Glutamatergic neuron (in vitro differentiated cells): ENCODE data around the gene KCNE3. TPM values are rescaled to one million over a fixed set of nuclear protein-coding genes. Genes with fewer than 3 reads are reported as not detected.

Source experiments
- DNase-seq: peaks from one replicate; pipeline ENCODE4 v3.0.0; 2022
- H3K27ac Mint-ChIP-seq: one replicate; pipeline ENCODE4 v1.8.0; 2020; ENCODE audit warnings: mild to moderate bottlenecking, mixed read lengths, inconsistent platforms; ENCODE audit not compliant: unreplicated experiment
- H3K27me3 Mint-ChIP-seq: one replicate; pipeline ENCODE4 v1.8.0; 2020; ENCODE audit warnings: mild to moderate bottlenecking, moderate library complexity, mixed read lengths, inconsistent platforms; ENCODE audit not compliant: unreplicated experiment
- H3K36me3 Mint-ChIP-seq: one replicate; pipeline ENCODE4 v1.8.0; 2020; ENCODE audit warnings: mild to moderate bottlenecking, mixed read lengths, inconsistent platforms; ENCODE audit not compliant: unreplicated experiment
- H3K4me1 Mint-ChIP-seq: one replicate; pipeline ENCODE4 v1.8.0; 2020; ENCODE audit warnings: mild to moderate bottlenecking, low read depth, mixed read lengths, inconsistent platforms; ENCODE audit not compliant: unreplicated experiment
- H3K4me3 Mint-ChIP-seq: one replicate; pipeline ENCODE4 v1.8.0; 2020; ENCODE audit warnings: mild to moderate bottlenecking, mixed read lengths, inconsistent platforms; ENCODE audit not compliant: unreplicated experiment
- H3K9me3 Mint-ChIP-seq: one replicate; pipeline ENCODE4 v1.8.0; 2020; ENCODE audit warnings: mild to moderate bottlenecking, moderate library complexity, mixed read lengths, inconsistent platforms; ENCODE audit not compliant: unreplicated experiment
- total RNA-seq: library from RNA; stranded (reverse); fragmentation: NEBNext Ultra II Directional; extraction: Animal tissue kit (Norgen Biotek cat#: 25700); gene quantifications from one replicate; pipeline ENCODE4 v1.2.1, GENCODE V29; 2021; ENCODE audit not compliant: unreplicated experiment
- TF ChIP-seq, protein P1 (sequence below): fragments of 200-600 bp; sonication (generic); IDR thresholded peaks from one replicate; pipeline ENCODE4 v1.5.0; 2021; ENCODE audit not compliant: partially characterized antibody, unreplicated experiment

The KCNE3 gene
- total RNA-seq, 1 donor from 2014 or later = not detected

DNA sequence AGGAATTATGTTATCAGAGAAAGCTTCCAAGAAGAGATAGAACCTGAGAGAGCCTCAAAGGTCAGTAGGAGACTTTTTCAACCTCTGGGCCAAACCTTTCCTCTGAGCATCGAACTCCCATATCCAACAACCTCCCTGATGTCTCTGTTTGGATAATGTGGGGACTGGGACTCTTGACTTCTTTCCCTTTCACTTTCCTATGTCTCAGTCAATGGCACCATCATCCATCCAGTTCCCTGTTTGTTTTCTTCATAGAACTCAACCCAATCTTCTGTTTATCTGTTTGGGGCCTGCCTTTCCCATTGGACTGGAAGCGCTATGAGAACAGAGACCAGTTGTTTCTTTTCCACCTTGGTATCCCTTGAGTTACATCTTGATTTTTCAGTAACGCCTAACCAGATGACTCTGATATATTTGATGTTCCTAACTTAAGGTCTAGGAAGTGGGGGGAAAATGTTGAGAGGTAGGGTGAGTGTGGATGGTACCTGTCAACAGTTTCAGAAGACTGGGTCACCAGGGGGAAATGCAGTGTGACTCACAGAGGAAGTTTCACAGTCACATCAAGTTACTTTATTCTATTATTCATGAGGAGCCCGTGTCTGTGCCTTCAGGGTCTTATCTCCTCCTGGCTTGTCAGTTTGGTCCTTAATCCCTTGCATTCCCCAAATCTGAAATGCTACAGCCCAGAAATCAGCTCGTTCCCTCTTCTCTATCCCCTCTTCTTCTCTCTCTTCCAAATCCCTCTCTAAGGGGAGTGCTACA lies 4.5 kb upstream of the KCNE3 start:
- Mint-ChIP-seq H3K9me3 (peaks cover 7% of the 10 kb centered on the region), H3K27ac (no peak overlapping the region), H3K4me3 (no peak overlapping the region), H3K4me1 (no peaks in the 10 kb centered on the region), H3K36me3 (peaks cover 4% of the 10 kb centered on the region), H3K27me3 (peaks cover 11% of the 10 kb centered on the region)
- DNase-seq = no peak
- TF ChIP-seq, protein P1, sequence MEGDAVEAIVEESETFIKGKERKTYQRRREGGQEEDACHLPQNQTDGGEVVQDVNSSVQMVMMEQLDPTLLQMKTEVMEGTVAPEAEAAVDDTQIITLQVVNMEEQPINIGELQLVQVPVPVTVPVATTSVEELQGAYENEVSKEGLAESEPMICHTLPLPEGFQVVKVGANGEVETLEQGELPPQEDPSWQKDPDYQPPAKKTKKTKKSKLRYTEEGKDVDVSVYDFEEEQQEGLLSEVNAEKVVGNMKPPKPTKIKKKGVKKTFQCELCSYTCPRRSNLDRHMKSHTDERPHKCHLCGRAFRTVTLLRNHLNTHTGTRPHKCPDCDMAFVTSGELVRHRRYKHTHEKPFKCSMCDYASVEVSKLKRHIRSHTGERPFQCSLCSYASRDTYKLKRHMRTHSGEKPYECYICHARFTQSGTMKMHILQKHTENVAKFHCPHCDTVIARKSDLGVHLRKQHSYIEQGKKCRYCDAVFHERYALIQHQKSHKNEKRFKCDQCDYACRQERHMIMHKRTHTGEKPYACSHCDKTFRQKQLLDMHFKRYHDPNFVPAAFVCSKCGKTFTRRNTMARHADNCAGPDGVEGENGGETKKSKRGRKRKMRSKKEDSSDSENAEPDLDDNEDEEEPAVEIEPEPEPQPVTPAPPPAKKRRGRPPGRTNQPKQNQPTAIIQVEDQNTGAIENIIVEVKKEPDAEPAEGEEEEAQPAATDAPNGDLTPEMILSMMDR = no peak

DNA sequence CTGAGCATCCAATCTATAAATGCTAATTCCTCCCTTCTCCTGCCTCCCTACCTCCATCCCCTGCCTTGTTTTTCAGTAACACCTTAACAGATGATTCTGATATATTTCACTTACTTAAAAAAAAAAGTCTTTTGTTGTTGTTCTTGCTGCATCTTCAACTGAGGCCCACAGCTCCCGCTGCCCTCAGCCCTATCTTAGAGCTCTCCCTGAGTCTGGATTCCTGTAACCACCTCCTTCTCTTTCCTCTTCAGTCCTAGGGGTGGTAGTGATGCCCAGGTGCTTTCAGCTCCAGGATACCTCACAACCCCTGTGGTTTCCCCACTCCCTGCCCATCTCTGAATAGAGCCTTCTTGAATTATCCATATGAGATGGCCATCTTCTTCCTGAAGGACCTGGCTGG lies 3.7 kb upstream of the KCNE3 start:
- TF ChIP-seq, protein P1 = no peak
- H3K27ac Mint-ChIP-seq = no peak overlapping the region

DNA sequence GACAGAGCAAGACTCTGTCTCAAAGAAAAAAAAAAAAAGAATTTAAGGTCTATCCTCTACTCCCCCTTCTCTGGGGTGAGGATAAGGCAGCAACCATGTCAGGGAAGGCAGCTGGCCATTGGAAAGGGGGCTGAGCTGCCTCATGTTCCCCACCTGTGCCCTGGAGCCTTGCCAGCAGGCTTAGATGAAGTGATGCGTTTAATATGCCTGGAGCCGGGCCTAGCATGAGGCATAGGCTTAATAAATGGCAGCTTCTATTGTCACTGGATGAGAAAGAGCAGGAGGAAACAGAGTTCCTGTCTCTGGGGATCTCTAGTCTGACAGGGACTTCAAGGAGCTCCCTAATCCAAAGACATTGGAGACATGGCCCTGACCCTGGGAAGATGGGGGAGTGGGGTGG lies 3.2 kb upstream of the KCNE3 start:
- H3K9me3 Mint-ChIP-seq = peaks cover 7% of the 10 kb centered on the region
- no peaks in the 10 kb centered on the region for H3K4me1 Mint-ChIP-seq
- TF ChIP-seq, protein P1 = no peak
- no peak for DNase-seq
- H3K36me3 Mint-ChIP-seq = peaks cover 4% of the 10 kb centered on the region
- peaks cover 15% of the 10 kb centered on the region for H3K27me3 Mint-ChIP-seq
- no peak overlapping the region for H3K27ac Mint-ChIP-seq
- H3K4me3 Mint-ChIP-seq = no peak overlapping the region

More for the DNA sequence above, 3.7 kb upstream of the KCNE3 start:
- peaks cover 7% of the 10 kb centered on the region for H3K9me3 Mint-ChIP-seq
- no peak overlapping the region for H3K4me3 Mint-ChIP-seq
- H3K27me3 Mint-ChIP-seq = peaks cover 15% of the 10 kb centered on the region
- no peak for DNase-seq
- H3K36me3 Mint-ChIP-seq = peaks cover 4% of the 10 kb centered on the region
- no peaks in the 10 kb centered on the region for H3K4me1 Mint-ChIP-seq

DNA sequence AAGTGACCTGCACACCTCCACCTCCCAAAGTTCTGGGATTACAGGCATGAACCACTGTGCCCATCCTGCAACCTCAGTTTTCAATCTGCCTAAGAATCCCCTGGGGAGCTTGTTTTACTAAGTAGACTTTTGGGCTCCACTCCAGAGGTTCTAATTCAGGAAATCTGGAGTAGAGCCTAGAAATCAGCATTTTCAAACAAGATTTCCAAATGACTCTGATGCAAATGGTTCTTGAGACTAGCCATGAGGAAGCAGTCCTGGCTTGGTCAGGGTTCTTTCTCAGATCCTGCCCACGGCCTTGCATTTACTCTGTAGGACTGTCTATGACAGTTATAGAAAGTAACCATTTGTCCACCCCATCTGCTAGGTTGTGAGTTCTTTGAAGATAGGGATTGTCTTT lies 1.6 kb upstream of the KCNE3 start:
- Mint-ChIP-seq H3K4me3 (no peak overlapping the region), H3K27ac (no peak overlapping the region), H3K36me3 (peaks cover 4% of the 10 kb centered on the region), H3K27me3 (peaks cover 21% of the 10 kb centered on the region), H3K9me3 (peaks cover 7% of the 10 kb centered on the region), H3K4me1 (no peaks in the 10 kb centered on the region)
- no peak for DNase-seq
- TF ChIP-seq, protein P1 = no peak

DNA sequence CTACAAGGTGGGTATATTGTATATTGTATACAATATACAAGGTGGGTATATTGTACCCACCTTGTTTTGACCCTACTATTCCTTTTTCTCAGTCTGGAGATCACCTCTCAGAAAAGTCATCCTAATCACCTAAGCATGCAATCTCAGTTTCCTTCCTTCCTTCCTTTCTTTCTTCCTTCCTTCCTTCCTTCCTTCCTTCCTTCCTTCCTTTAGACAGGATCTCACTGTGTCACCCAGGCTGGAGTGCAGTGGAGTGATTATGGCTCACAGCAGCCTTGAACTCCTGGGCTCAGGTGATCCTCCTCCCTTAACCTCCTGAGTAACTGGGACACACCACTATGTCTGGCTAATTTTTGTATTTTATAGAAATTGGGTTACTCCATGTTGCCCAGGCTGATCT lies 1.2 kb upstream of the KCNE3 start:
- Mint-ChIP-seq H3K36me3 (peaks cover 4% of the 10 kb centered on the region), H3K4me3 (no peak overlapping the region), H3K9me3 (peaks cover 7% of the 10 kb centered on the region), H3K27me3 (peaks cover 20% of the 10 kb centered on the region), H3K27ac (no peak overlapping the region), H3K4me1 (no peaks in the 10 kb centered on the region)
- DNase-seq = no peak
- TF ChIP-seq, protein P1 = no peak
